ENCODE data around the gene CARD10.

DNA sequence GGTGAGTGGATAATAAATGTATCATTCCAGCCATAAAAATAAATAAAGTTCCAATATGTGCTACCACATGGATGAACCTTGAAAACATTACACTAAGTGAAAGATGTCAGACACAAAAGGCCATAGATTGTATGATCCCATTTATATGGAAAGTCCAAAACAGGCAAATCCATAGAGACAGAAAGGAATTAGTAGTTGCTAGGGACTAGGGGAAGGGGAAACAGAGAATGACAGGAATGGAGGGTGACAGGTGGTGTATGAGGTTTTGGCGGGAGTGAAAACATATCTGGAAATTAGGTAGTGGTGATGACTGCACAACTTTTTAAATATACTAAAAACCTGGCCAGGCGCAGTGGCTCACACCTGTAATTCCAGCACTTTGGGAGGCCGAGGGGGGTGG lies 15.2 kb upstream of the CARD10 start:
- TF ChIP-seq, protein P1, sequence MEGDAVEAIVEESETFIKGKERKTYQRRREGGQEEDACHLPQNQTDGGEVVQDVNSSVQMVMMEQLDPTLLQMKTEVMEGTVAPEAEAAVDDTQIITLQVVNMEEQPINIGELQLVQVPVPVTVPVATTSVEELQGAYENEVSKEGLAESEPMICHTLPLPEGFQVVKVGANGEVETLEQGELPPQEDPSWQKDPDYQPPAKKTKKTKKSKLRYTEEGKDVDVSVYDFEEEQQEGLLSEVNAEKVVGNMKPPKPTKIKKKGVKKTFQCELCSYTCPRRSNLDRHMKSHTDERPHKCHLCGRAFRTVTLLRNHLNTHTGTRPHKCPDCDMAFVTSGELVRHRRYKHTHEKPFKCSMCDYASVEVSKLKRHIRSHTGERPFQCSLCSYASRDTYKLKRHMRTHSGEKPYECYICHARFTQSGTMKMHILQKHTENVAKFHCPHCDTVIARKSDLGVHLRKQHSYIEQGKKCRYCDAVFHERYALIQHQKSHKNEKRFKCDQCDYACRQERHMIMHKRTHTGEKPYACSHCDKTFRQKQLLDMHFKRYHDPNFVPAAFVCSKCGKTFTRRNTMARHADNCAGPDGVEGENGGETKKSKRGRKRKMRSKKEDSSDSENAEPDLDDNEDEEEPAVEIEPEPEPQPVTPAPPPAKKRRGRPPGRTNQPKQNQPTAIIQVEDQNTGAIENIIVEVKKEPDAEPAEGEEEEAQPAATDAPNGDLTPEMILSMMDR (optimal IDR thresholded peaks at IDR 0.05 in 1 of 3, IDR thresholded peaks at IDR 0.05 in 1 of 3, conservative IDR thresholded peaks at IDR 0.05 in 1 of 3; ENCODE audit: extremely low read depth in 1 of 3, insufficient read depth in 2 of 3, low read length in 3 of 3), result no peak
- no peak for TF ChIP-seq EZH2 (IDR thresholded peaks at IDR 0.05; ENCODE audit: low read length)

Measured in keratinocyte (primary cell).